Measurements from ENCODE around the gene PITPNM1. TPM values are rescaled to one million over a fixed set of nuclear protein-coding genes. Genes with fewer than 3 reads are reported as not detected.
A peak's percentile ranks its signal among the peaks of the same experiment; 100 is the strongest.

Gene PITPNM1
- total and polyA plus RNA-seq, 2 of the 13 experiments (the other 11 are each of a cell fraction or from before 2014, with no cell fraction given), result 8.2 to 8.5 TPM

DNA sequence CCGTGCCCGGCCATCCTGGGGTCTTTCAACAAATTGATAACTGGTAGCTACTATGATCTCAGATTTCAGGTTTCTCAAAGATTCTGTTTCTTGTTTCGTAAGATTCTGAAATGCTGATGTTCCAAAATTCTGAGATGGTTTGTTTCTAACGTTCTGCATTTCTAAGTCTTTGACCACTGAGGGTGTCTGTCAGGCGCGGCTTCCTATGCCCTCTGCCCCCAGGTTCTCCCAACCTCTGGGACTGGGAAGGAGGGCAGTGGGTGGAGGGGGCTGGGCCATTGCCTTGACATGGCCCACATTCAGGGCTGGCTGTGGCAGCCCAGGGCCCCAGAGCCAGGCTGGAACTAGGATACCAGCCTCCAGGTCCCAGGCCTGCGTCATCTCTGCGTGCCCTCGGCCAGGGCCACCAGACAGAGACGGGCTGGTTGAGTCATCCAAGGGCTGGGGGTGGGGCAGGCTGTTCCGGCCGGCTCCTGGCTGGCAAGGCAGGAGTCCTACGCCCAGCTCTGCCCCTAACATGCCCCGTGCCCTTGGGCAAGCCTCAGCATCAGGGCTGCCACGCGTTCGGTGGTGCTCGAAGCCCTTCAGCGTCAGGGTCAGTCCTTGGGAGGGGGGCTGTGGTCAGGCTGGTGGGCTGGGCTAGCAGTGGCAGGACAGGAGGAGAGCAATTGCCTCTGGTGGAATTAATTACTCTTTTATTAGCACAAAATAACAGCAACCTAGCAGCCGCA lies 41.3 kb downstream of the PITPNM1 start (continued):
- TF ChIP-seq PHB2 (IDR thresholded peaks at IDR 0.05; ENCODE audit: partially characterized antibody) (no peak), ZNF451 (CRISPR knock-in tag; IDR thresholded peaks at IDR 0.05) (no peak), ZNF761 (CRISPR knock-in tag; conservative IDR thresholded peaks at IDR 0.05) (no peak), ZNF224 (CRISPR knock-in tag; IDR thresholded peaks at IDR 0.05) (no peak; the same call in 1 of the 2 replicates), HNF1B (CRISPR knock-in tag; IDR thresholded peaks at IDR 0.05) (no peak), ATF7 (IDR thresholded peaks at IDR 0.05) (no peak), ATF7 (CRISPR knock-in tag; IDR thresholded peaks at IDR 0.05) (no peak), ZNF792 (CRISPR knock-in tag; IDR thresholded peaks at IDR 0.05) (no peak), ZNF670 (CRISPR knock-in tag; IDR thresholded peaks at IDR 0.05; ENCODE audit: borderline replicate concordance) (no peak), ZFP90 (CRISPR knock-in tag; IDR thresholded peaks at IDR 0.05; ENCODE audit: borderline replicate concordance) (0 out of 2 replicates have a peak, but pooled peaks have one; percentile 8), ZNF225 (CRISPR knock-in tag; IDR thresholded peaks at IDR 0.05) (no peak), IKZF1 (IDR thresholded peaks at IDR 0.05) (no peak), SP5 (CRISPR knock-in tag; IDR thresholded peaks at IDR 0.05; ENCODE audit: borderline replicate concordance, low read depth) (no peak; the same call in 1 of the 2 replicates), IKZF4 (CRISPR knock-in tag; IDR thresholded peaks at IDR 0.05; ENCODE audit: borderline replicate concordance, low read depth, not compliant biosample characterization) (no peak), ZNF263 (CRISPR knock-in tag; IDR thresholded peaks at IDR 0.05) (no peak), ZBTB25 (CRISPR knock-in tag; IDR thresholded peaks at IDR 0.05) (no peak), IRX3 (CRISPR knock-in tag; IDR thresholded peaks at IDR 0.05; ENCODE audit: borderline replicate concordance, low read depth) (no peak), MLX (CRISPR knock-in tag; IDR thresholded peaks at IDR 0.05) (no peak), FOXP1 (IDR thresholded peaks at IDR 0.05) (no peak), FOXP1 (CRISPR knock-in tag; IDR thresholded peaks at IDR 0.05) (no peak), ZNF446 (CRISPR knock-in tag; IDR thresholded peaks at IDR 0.05) (no peak), ZNF83 (CRISPR knock-in tag; IDR thresholded peaks at IDR 0.05; ENCODE audit: borderline replicate concordance) (no peak)
- TF ChIP-seq, protein P1, sequence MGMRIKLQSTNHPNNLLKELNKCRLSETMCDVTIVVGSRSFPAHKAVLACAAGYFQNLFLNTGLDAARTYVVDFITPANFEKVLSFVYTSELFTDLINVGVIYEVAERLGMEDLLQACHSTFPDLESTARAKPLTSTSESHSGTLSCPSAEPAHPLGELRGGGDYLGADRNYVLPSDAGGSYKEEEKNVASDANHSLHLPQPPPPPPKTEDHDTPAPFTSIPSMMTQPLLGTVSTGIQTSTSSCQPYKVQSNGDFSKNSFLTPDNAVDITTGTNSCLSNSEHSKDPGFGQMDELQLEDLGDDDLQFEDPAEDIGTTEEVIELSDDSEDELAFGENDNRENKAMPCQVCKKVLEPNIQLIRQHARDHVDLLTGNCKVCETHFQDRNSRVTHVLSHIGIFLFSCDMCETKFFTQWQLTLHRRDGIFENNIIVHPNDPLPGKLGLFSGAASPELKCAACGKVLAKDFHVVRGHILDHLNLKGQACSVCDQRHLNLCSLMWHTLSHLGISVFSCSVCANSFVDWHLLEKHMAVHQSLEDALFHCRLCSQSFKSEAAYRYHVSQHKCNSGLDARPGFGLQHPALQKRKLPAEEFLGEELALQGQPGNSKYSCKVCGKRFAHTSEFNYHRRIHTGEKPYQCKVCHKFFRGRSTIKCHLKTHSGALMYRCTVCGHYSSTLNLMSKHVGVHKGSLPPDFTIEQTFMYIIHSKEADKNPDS (CRISPR knock-in tag; IDR thresholded peaks at IDR 0.05), result no peak
- TF ChIP-seq, protein P2, sequence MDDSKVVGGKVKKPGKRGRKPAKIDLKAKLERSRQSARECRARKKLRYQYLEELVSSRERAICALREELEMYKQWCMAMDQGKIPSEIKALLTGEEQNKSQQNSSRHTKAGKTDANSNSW (CRISPR knock-in tag; IDR thresholded peaks at IDR 0.05; ENCODE audit: borderline replicate concordance), result no peak
- TF ChIP-seq, protein P3, sequence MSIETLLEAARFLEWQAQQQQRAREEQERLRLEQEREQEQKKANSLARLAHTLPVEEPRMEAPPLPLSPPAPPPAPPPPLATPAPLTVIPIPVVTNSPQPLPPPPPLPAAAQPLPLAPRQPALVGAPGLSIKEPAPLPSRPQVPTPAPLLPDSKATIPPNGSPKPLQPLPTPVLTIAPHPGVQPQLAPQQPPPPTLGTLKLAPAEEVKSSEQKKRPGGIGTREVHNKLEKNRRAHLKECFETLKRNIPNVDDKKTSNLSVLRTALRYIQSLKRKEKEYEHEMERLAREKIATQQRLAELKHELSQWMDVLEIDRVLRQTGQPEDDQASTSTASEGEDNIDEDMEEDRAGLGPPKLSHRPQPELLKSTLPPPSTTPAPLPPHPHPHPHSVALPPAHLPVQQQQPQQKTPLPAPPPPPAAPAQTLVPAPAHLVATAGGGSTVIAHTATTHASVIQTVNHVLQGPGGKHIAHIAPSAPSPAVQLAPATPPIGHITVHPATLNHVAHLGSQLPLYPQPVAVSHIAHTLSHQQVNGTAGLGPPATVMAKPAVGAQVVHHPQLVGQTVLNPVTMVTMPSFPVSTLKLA (IDR thresholded peaks at IDR 0.05), result no peak

Data from HepG2 (cell line).